ENCODE results near the gene ELL.

- no peak for TF ChIP-seq CTCF (IDR thresholded peaks at IDR 0.05)
- no peak for TF ChIP-seq POLR2A (IDR thresholded peaks at IDR 0.05)
Observed at GRCh38 chr19:18541992-18542940, 20.4 kb upstream of the ELL start.

All from testis (tissue), 2 donors.